Measurements from ENCODE around the gene TBC1D1. TPM values are rescaled to one million over a fixed set of nuclear protein-coding genes. Genes with fewer than 3 reads are reported as not detected.

The TBC1D1 gene
- total and polyA plus RNA-seq, 2 experiments from 2014 or later: 53.9 to 151 TPM

DNA sequence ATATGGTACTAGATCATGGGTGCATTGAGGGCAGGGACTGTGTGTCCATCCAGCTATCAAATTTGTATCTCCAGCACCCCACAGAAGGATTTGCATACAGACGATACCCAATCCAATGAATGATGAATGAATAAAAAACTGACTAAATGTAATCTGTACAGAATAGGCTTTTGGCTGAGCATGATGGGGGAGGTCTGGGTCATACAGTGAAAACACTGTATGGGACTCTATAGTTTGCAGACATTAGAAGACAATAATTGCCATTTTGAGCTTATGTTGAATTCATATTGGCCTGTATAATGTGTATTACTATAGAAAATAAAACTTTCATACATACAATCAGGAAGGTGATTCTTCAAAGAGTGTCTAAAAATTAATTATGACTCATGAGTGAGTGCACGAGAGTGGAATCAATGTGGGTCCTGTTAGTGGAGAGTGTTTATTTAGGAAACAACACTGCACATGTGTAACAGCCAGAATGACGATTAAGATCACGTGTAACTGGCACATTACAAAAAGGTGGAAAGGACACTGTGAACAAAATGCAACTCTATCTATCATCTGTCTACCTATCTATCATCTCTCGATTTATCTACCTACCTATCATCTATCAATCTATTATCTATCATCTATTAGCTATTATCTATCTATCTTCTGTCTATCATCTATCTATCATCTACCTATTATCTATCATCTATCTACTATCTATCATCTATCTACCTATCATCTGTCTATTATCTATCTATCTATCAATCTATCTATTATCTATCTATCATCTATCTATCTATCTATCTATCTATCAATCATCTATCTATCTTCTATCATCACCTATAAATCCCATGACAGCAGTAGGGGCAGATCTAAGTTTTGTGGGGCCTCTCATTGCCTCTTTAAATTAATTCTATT is 270.6 kb downstream of the TBC1D1 start (continued):
- TF ChIP-seq, protein P1, sequence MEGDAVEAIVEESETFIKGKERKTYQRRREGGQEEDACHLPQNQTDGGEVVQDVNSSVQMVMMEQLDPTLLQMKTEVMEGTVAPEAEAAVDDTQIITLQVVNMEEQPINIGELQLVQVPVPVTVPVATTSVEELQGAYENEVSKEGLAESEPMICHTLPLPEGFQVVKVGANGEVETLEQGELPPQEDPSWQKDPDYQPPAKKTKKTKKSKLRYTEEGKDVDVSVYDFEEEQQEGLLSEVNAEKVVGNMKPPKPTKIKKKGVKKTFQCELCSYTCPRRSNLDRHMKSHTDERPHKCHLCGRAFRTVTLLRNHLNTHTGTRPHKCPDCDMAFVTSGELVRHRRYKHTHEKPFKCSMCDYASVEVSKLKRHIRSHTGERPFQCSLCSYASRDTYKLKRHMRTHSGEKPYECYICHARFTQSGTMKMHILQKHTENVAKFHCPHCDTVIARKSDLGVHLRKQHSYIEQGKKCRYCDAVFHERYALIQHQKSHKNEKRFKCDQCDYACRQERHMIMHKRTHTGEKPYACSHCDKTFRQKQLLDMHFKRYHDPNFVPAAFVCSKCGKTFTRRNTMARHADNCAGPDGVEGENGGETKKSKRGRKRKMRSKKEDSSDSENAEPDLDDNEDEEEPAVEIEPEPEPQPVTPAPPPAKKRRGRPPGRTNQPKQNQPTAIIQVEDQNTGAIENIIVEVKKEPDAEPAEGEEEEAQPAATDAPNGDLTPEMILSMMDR (conservative IDR thresholded peaks at IDR 0.05; ENCODE audit: low read depth in 2 of 2): no peak
- TF ChIP-seq POLR2AphosphoS5 (IDR thresholded peaks at IDR 0.05; ENCODE audit: low read depth) (no peak), NANOG (IDR thresholded peaks at IDR 0.05; ENCODE audit: borderline replicate concordance) (no peak), JUNB (IDR thresholded peaks at IDR 0.05; ENCODE audit: unreplicated experiment) (no peak), EZH2phosphoT487 (IDR thresholded peaks at IDR 0.05; ENCODE audit: unreplicated experiment) (no peak), ZNF331 (CRISPR knock-in tag; IDR thresholded peaks at IDR 0.05; ENCODE audit: low read depth) (no peak)
- TF ChIP-seq, protein P2, sequence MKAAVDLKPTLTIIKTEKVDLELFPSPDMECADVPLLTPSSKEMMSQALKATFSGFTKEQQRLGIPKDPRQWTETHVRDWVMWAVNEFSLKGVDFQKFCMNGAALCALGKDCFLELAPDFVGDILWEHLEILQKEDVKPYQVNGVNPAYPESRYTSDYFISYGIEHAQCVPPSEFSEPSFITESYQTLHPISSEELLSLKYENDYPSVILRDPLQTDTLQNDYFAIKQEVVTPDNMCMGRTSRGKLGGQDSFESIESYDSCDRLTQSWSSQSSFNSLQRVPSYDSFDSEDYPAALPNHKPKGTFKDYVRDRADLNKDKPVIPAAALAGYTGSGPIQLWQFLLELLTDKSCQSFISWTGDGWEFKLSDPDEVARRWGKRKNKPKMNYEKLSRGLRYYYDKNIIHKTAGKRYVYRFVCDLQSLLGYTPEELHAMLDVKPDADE (IDR thresholded peaks at IDR 0.05): no peak

DNA sequence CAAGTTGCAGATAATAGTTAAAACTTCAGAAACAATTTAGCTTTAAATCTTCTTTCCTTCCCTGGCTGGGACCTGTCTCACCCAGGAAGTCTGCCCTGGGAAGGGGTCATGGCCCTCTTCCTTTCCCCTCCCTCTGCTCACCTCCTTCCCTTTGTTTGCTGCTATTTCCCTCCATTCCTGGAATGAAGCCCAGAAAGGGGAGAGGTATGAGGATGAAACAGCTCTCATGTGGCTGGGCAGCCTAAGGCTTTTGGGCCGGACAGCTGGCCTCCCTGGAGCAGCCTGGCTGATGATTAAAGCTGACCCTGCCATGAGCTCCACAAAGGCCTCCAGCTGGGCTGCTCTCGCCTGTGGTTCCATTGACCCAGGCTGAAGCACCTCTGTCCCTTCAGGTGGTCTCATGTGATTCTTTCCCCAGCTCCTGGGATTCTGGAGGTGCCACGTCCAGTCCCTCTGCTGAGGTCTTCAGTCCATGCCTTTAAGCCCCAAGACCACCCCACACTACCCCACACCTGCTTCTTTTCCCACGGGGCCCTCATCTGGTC is 271.4 kb downstream of the TBC1D1 start:
- Histone ChIP-seq H3K79me2 (replicated peaks; ENCODE audit: insufficient read depth) (no peaks in the 10 kb centered on the region), H3K27ac (ENCODE audit: low read depth) (no peak overlapping the region), H3K4me3 (no peak overlapping the region), H3K9me2 (ENCODE audit: insufficient read depth) (peaks cover 15% of the 10 kb centered on the region; the same call in 1 of the 2 replicates), H3K4me1 (ENCODE audit: insufficient read depth) (no peaks in the 10 kb centered on the region), H3K4me2 (no peak overlapping the region), H4K20me1 (replicated peaks; ENCODE audit: insufficient read depth) (no peaks in the 10 kb centered on the region), H3K36me3 (ENCODE audit: insufficient read depth) (no peaks in the 10 kb centered on the region), H3F3A (replicated peaks; ENCODE audit: low read depth) (no peaks in the 10 kb centered on the region), H3K27me3 (ENCODE audit: insufficient read depth) (no peaks in the 10 kb centered on the region), H2AFZ (no peak overlapping the region)
- Mint-ChIP-seq H3K4me3 (no peak overlapping the region), H3K36me3 (ENCODE audit: low read depth) (no peaks in the 10 kb centered on the region), H3K9me3 (peaks cover 16% of the 10 kb centered on the region), H3K4me1 (peaks cover 11% of the 10 kb centered on the region), H3K27ac (no peak overlapping the region), H3K27me3 (ENCODE audit: insufficient read depth, low read depth, poor library complexity) (no peaks in the 10 kb centered on the region)
- no peak for DNase-seq (ENCODE audit: low spot score)
- ATAC-seq: peak; percentile 35; the same call in 2 of the 3 replicates
- TF ChIP-seq JUNB (IDR thresholded peaks at IDR 0.05; ENCODE audit: unreplicated experiment) (no peak), STAT1 (IDR thresholded peaks at IDR 0.05; ENCODE audit: unreplicated experiment) (no peak), ZNF114 (CRISPR knock-in tag; IDR thresholded peaks at IDR 0.05) (no peak), EZH2 (IDR thresholded peaks at IDR 0.05; ENCODE audit: low read depth, unreplicated experiment) (no peak)
- TF ChIP-seq, protein P2 (IDR thresholded peaks at IDR 0.05): no peak
- TF ChIP-seq, protein P1 (conservative IDR thresholded peaks at IDR 0.05; ENCODE audit: low read depth in 2 of 2): no peak

Data from GM23338 (cell line).